ENCODE measurements around the gene PAQR7.
A peak's percentile ranks its signal among the peaks of the same experiment; 100 is the strongest.

Gene PAQR7

GRCh38 chr1:25875154-25875855 is at the start of gene PAQR7:
PAQR7 (minus strand) TSS chr1:25875708; CDS start chr1:25863839, 11,869 bp downstream.
- peak within 1 kb of the TSS; percentile 61 for H3K4me3 ChIP-seq (replicated peaks; ENCODE audit: low read depth, low read length)
- TF ChIP-seq CTCF (IDR thresholded peaks at IDR 0.05; ENCODE audit: low read depth, low read length, missing control alignments): no peak
- DNase-seq (ENCODE audit: extremely low read depth, low read depth): no peak

- no peak for DNase-seq (ENCODE audit: extremely low read depth, low read depth)
- TF ChIP-seq CTCF (IDR thresholded peaks at IDR 0.05; ENCODE audit: low read depth, low read length, missing control alignments): no peak
- H3K4me3 ChIP-seq (replicated peaks; ENCODE audit: low read depth, low read length): no peak overlapping the region
Measured at GRCh38 chr1:25924454-25924853, 48.9 kb upstream of the PAQR7 start.

GRCh38 chr1:25922971-25923552 is 47.6 kb upstream of the PAQR7 start:
- DNase-seq (ENCODE audit: extremely low read depth, low read depth): no peak
- no peak for TF ChIP-seq CTCF (IDR thresholded peaks at IDR 0.05; ENCODE audit: low read depth, low read length, missing control alignments)
- H3K4me3 ChIP-seq (replicated peaks; ENCODE audit: low read depth, low read length): peak overlapping the region; percentile 33

GRCh38 chr1:25922056-25922970 is 46.8 kb upstream of the PAQR7 start:
- no peak for DNase-seq (ENCODE audit: extremely low read depth, low read depth)
- TF ChIP-seq CTCF (IDR thresholded peaks at IDR 0.05; ENCODE audit: low read depth, low read length, missing control alignments): no peak
- H3K4me3 ChIP-seq (replicated peaks; ENCODE audit: low read depth, low read length): peak overlapping the region; percentile 33

- TF ChIP-seq CTCF (IDR thresholded peaks at IDR 0.05; ENCODE audit: low read depth, low read length, missing control alignments): no peak
- H3K4me3 ChIP-seq (replicated peaks; ENCODE audit: low read depth, low read length): no peak overlapping the region
- no peak for DNase-seq (ENCODE audit: extremely low read depth, low read depth)
Measured at GRCh38 chr1:25918615-25919014, 43.1 kb upstream of the PAQR7 start.

- H3K4me3 ChIP-seq (replicated peaks; ENCODE audit: low read depth, low read length): no peak overlapping the region
- TF ChIP-seq CTCF (IDR thresholded peaks at IDR 0.05; ENCODE audit: low read depth, low read length, missing control alignments): no peak
- no peak for DNase-seq (ENCODE audit: extremely low read depth, low read depth)
Measured at GRCh38 chr1:25917996-25918395, 42.5 kb upstream of the PAQR7 start.
